GM19397 (cell line): ENCODE measurements around the gene FKBP8.

Experiments used
- ATAC-seq: cut with Tn5 transposase; IDR thresholded peaks from one replicate; pipeline ENCODE4 v1.9.1; 2021; ENCODE audit warnings: mild to moderate bottlenecking, moderate library complexity; ENCODE audit not compliant: unreplicated experiment

FKBP8 gene

DNA sequence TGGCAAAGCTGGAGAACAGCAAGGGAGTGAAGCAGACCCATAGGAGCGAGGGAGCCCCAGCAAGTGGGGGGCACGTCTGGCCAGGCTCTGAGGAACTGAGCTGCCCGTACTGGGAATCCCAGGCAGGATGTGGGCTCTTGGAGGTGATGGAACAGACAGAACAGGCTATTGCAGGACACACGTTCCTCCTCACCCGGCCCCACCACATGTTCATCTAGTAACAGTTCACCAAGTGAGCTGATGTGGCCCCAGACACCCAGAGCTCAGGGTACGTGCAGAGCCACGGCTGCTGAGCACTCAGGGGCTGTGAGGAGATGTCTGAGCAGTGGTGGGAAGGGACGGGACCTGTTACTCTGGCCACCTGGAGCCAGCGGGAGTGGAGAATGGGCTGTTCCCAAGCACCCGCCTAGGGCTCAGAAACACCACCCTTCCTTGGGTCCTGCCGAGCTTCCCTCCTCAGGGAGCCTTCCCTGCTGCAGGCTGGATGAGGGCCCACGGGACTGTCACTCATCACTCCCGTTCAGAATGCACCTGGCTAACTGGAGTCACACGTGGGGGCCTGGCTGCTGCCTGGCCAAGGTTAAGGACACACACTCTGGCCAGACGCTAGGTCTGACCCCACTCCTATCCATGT lies 39.9 kb downstream of the FKBP8 start:
- ATAC-seq = no peak

GRCh38 chr19:18502638-18503294 lies 40.6 kb downstream of the FKBP8 start:
- ATAC-seq = no peak

DNA sequence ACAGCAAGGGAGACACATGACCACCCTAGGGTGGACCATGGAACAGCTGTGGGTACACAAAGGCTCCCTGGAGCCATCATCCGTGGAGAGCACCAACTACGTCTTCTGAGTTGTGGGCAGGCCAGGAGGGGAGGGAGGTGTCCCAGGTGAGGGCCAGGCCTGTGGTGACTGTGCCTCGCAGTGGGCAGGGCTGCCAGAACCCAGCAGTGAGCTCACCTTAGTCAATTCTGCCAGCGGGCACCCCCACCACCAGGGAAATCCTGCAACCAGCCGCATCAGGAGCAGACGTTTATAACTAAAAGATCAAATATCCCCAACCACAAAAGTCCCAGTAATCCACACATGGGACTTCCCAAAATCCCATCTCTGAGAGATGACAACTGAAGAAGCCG lies 41.1 kb downstream of the FKBP8 start:
- no peak for ATAC-seq

- ATAC-seq = no peak
Measured at GRCh38 chr19:18501832-18502231, 41.5 kb downstream of the FKBP8 start.

- no peak for ATAC-seq
Measured at GRCh38 chr19:18501351-18501750, 42.0 kb downstream of the FKBP8 start.

GRCh38 chr19:18500799-18501198 lies 42.6 kb downstream of the FKBP8 start:
- no peak for ATAC-seq

GRCh38 chr19:18500376-18500775 lies 43.0 kb downstream of the FKBP8 start:
- no peak for ATAC-seq

DNA sequence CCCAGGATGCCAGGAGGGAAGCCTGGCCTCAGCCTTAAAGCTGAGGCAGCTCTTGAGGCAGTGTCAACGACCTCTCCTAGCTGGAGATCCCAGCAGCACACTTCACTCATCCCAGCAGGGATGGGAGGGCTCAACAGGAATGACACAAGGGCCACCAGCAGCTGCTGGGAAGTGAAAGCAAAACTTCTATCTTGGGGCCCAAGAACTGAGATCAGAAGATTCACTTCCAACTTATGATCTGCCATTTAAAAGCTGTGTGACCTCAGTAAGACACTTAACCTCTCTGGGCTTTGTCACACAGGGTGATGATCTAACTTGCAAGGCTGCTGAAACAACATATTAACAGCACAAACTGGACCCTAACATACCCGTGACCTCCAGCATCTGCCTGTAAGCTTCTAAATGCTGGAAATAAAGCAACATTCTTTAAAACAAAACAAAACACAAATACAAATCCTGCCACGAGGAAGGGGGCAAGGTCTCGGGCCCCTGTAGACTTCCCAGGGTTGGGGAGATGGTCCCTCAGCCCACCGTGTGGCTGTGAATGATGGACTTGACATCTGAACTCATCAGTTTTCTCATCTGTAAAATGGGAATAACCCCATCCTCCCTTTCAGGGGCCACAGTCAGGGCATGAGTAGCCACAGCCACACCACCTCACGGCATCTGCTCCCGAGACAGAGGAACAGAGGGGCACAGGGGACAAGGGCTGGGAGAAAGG lies 44.2 kb downstream of the FKBP8 start:
- no peak for ATAC-seq

- no peak for ATAC-seq
Measured at GRCh38 chr19:18496980-18497256, 46.5 kb downstream of the FKBP8 start.

GRCh38 chr19:18496167-18496979 lies 47.0 kb downstream of the FKBP8 start:
- no peak for ATAC-seq

DNA sequence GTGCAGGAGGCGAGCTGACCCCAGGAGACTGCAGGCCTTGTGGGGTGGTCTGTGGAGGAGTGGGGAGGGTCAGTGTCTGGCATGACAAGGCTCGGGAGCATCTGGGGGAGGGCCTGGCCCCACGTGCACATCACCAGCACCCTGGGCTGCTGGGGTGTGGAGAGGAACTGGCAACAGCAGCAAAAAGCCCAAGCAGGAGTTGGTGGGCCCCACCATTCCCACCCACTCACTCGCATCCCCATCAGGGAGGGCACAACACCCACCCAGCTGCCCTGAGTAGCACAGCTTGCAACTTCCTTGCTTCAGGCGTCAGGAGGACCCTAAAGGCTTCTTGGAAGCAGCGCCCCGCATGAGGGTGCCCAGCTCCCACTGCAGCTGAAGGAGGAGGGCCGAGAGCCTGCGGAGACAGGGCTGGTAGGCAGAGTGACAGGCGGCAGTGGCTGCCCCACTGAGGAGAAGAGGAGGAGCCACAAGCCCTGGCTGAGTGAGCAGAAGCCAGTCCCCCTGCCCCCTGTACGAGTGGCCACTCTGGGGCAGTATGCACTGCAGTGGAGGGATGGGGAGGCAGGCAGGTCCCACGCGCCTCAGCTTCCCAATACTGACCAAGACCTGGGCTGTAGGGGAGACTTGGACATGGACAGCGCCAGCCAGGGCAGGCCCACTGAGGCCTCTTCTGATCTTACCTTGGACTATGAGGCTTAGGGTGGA lies 48.0 kb downstream of the FKBP8 start:
- ATAC-seq = no peak

- no peak for ATAC-seq
Measured at GRCh38 chr19:18494267-18494607, 49.1 kb downstream of the FKBP8 start.

- ATAC-seq = no peak
Measured at GRCh38 chr19:18493440-18494266, 49.7 kb downstream of the FKBP8 start.

DNA sequence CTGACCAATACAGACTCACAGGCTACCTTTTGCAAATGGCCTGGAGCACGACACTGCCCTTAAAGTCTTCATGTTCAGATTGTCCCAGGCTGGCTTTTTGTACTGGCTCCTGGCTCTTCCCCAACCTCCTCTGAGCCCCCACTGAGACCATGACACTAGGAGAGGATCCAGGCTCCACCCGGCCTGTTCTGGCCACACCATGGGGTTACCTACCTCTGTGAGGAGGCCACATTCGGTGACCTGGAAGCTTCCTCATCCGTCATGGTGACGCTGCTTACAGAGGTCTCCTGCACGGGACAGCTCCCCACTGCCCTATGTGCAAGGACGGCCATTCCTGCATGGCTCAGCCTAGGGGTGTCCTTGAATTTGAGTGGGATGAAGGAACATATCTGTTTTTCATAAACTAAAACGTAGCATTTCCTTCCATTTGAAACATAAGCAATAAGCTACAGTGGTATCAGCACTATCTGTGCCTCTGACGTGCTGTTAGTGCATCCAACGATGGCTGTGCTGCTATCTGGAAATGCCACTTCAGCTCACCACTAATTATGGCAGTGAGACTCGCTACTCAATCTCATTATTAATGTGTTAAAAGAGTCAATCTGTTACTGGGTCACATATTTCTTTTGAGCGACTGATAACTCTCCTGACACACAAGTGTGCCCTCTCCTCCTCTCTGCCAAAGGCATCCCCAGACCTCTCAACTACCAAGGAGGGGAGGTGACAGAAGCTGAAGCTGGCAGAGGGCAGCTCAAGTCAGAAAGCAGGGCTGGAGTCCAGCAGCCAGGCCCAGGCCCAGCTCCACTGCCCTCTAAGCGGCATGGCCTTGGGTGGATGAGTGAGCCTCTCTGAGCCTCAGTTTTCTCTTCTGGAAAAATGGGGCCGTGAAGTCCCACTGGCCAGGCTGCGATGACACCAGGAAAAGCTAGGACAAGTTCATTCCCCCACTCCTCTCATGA lies 51.1 kb downstream of the FKBP8 start:
- ATAC-seq = no peak

DNA sequence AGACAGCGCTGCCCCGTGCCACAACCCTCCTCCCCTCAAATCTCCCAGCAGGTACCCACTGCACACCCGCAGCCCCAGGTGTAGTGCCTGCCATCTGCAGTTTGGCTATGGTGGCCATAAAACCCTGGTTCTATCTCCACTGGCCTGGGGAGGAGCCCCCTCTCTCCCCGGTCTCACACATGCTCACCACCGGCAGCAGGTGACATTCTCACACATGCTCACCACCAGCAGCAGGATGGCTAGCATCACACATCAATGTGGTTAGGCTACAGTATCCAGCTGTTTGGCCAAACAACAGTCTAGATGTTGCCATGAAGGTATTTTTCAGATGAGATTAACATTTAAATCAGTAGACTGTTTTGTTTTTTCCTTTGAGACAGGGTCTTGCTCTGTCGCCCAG lies 52.6 kb downstream of the FKBP8 start:
- ATAC-seq = no peak

GRCh38 chr19:18489627-18490184 lies 53.7 kb downstream of the FKBP8 start:
- no peak for ATAC-seq

DNA sequence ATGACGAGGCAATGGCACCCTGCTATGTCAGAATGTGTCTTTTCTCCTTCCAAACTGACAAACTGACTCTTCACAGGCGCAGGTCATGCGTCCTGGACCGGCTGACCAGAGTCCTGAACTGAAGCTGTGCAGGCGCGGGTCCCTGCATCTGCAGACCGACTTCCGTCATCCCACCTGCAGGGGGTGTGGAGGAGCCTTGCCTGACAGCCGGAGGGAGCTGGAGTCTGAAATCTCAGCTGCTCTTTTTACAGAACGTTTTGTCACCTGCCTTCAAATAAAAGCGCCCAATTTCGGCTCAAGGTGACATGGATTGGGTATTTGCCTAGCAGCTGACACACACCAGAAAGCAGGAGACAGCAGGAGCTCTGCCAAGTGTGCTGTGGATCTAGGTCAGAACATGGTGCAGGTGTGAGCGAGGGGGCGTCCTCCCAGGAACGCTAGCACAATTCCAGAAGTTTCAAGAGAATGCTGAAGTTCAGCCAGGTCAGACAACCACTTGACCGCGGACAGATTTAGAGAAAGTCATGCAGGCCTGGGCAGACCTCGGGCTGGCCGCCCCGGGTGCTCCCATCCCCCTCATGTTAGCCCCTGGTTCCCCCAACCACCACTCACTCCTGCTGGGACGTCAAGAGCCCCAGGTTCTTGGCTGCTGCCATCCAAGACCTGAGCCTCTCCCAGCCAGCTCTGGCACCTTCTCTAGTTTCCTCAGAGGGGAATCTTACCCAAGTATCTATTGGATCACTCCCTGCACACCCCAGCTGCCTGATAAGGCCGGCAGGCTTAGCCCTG lies 54.3 kb downstream of the FKBP8 start:
- no peak for ATAC-seq

GRCh38 chr19:18488403-18488723 lies 55.0 kb downstream of the FKBP8 start:
- ATAC-seq = no peak
